Endothelial cell of umbilical vein (primary cell): Measurements from ENCODE around the gene VAV3. TPM values are rescaled to one million over a fixed set of nuclear protein-coding genes. Genes with fewer than 3 reads are reported as not detected.
"Not testable (repeated sequence)": the region's sequence is repeated elsewhere in the genome, so short reads cannot be mapped to it uniquely, and the experiment has no call there.

ENCODE experiments used
- BruUV-seq: library from RNA; stranded (reverse); fragments of 400-500 nt; replicated peaks from 2 replicates; lab custom pipeline; 2021; lab: Mats Ljungman, UMichigan
- CTCF ChIA-PET: fragments of 300-600, 350-600 bp; sonication (Branson Sonifier 250); formaldehyde crosslinking; loops from one replicate; lab custom pipeline; 2021; ENCODE audit warnings: antibody characterized with exemption, inconsistent platforms; lab: Charles Lee
- POLR2A ChIA-PET: fragments of 300-600, 350-600 bp; sonication (Branson Sonifier 250); formaldehyde crosslinking; loops from one replicate; lab custom pipeline; 2021; ENCODE audit warnings: antibody characterized with exemption, inconsistent platforms; lab: Charles Lee
- DNase-seq: peaks from one replicate; pipeline ENCODE4 v3.0.0-alpha.2; 2011; ENCODE audit warnings: low read depth, low spot score
- FAIRE-seq: peaks from 2 replicates; lab custom pipeline; 2011; peaks lifted over from hg19 to GRCh38; lab: Jason Lieb, UNC
- H2AFZ ChIP-seq: 2 replicates; pipeline ENCODE4 v1.6.0; 2012; ENCODE audit warnings: low read depth, low read length, control low read depth, inconsistent platforms
- H3K27ac ChIP-seq: 2 replicates; pipeline ENCODE4 v1.5.1; 2011; ENCODE audit warnings: low read depth, mild to moderate bottlenecking, control low read depth, low read length, moderate library complexity; ENCODE audit not compliant: insufficient read depth
- H3K27me3 ChIP-seq, 2 experiments: 2 replicates each; pipeline versions ENCODE4 v1.6.0 to v1.6.1; 2011; ENCODE audit warnings: low read length in 2 of 2, mixed read lengths in 1 of 2; ENCODE audit not compliant: control insufficient read depth in 2 of 2, insufficient read depth in 2 of 2
- H3K36me3 ChIP-seq, 2 experiments: 2 replicates in 1 of 2; 3 replicates in 1 of 2; pipeline ENCODE4 v1.5.1; 2011; ENCODE audit warnings: low read length in 2 of 2, mild to moderate bottlenecking in 1 of 2, moderate library complexity in 1 of 2; ENCODE audit not compliant: control insufficient read depth in 2 of 2, insufficient read depth in 2 of 2; ENCODE audit errors: extremely low read depth in 1 of 2
- H3K4me1 ChIP-seq: 3 replicates; pipeline ENCODE4 v1.5.1; 2011; ENCODE audit warnings: mild to moderate bottlenecking, low read length; ENCODE audit not compliant: control insufficient read depth, insufficient read depth; ENCODE audit errors: extremely low read depth
- H3K4me2 ChIP-seq: 2 replicates; pipeline ENCODE4 v1.6.1; 2011; ENCODE audit warnings: low read length, control low read depth, mixed read lengths; ENCODE audit not compliant: insufficient read depth
- H3K4me3 ChIP-seq, 3 experiments: fragments of 200-600 bp in 1 of 3; sonication (generic), shearing (Covaris generic) in 1 of 3; replicated peaks in 1 of 3; 2 replicates each; pipeline ENCODE4 v1.5.1; 2011 to 2016; ENCODE audit warnings: control low read depth in 3 of 3, low read length in 3 of 3, mild to moderate bottlenecking in 2 of 3, inconsistent platforms in 1 of 3, low read depth in 1 of 3, moderate library complexity in 1 of 3; ENCODE audit not compliant: insufficient read depth in 1 of 3
- H3K79me2 ChIP-seq: 2 replicates; pipeline ENCODE4 v1.6.0; 2012; ENCODE audit warnings: low read length, inconsistent platforms; ENCODE audit not compliant: control insufficient read depth, insufficient read depth
- H3K9ac ChIP-seq: replicated peaks from 2 replicates; pipeline ENCODE3; 2011; ENCODE audit warnings: low read length, control low read depth; ENCODE audit not compliant: insufficient read depth; ENCODE audit errors: extremely low read depth
- H3K9me1 ChIP-seq: replicated peaks from 3 replicates; pipeline ENCODE4 v1.6.0; 2011; ENCODE audit warnings: mild to moderate bottlenecking, low read length; ENCODE audit not compliant: control insufficient read depth, insufficient read depth; ENCODE audit errors: extremely low read depth
- H3K9me3 ChIP-seq: replicated peaks from 2 replicates; pipeline ENCODE4 v1.5.1; 2012; ENCODE audit warnings: low read length, inconsistent platforms; ENCODE audit not compliant: control insufficient read depth, insufficient read depth
- H4K20me1 ChIP-seq: replicated peaks from 2 replicates; pipeline ENCODE3; 2011; ENCODE audit warnings: mild to moderate bottlenecking, low read length; ENCODE audit not compliant: control insufficient read depth, insufficient read depth; ENCODE audit errors: extremely low read depth
- GATA2 ChIP-seq: IDR thresholded peaks from 2 replicates; pipeline ENCODE4 v1.7.0; 2011; ENCODE audit warnings: low read depth, mild to moderate bottlenecking, moderate library complexity, mixed read lengths, low read length; ENCODE audit not compliant: insufficient read length, insufficient read depth
- dilution Hi-C: fragments of 300-500 bp; cut with MboI; formaldehyde crosslinking; loops from one replicate; pipeline ENCODE4 v1.15.0; 2019; ENCODE audit warnings: low sequenced_read_pairs; ENCODE audit not compliant: extremely low pct_ligation_motif_present
- intact Hi-C: fragments of 100-400 bp; cut with micrococcal nuclease; formaldehyde crosslinking; loops from one replicate; pipeline ENCODE4 v1.10.0; 2022
- polyA plus RNA-seq, 4 experiments: library from polyadenylated mRNA; depleted of rRNA in 3 of 4; stranded (reverse) in 3 of 4; unstranded in 1 of 4; fragments of >200 nt; gene quantifications; 2 replicates each; pipeline versions ENCODE4 v1.2.1 to v1.2.3, GENCODE V29; 2011 to 2012; ENCODE audit warnings: missing spikeins in 1 of 4
- total RNA-seq: library from RNA; stranded (reverse); gene quantifications from 2 replicates; pipeline ENCODE4 v1.2.3, GENCODE V29; 2021
- TF ChIP-seq, protein P1 (sequence below): IDR thresholded peaks from 2 replicates; pipeline ENCODE4 v1.6.1; 2011; ENCODE audit not compliant: insufficient read depth, insufficient read length

Gene VAV3
- total and polyA plus RNA-seq, 2 donors (not counting 3 experiments of a cell fraction or from before 2014, with no cell fraction given), result 0.18 to 1.5 TPM

DNA sequence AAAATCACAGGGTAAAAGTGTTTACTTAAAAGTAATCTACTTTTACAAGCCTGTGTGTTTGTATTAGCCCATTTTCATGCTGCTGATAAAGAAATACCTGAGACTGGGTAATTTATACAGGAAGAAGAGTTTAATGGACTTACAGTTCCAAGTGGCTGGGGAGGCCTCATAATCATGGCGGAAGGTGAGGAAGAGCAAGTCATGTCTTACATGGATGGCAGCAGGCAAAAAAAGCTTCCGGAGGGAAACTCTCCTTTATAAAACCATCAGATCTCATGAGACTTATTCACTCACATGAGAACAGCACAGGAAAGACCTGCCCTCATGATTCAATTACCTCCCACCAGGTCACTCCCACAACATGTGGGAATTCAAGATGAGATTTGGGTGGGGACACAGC is 71.6 kb downstream of the VAV3 start:
- BruUV-seq, CTCF ChIA-PET: not testable (repeated sequence)

DNA sequence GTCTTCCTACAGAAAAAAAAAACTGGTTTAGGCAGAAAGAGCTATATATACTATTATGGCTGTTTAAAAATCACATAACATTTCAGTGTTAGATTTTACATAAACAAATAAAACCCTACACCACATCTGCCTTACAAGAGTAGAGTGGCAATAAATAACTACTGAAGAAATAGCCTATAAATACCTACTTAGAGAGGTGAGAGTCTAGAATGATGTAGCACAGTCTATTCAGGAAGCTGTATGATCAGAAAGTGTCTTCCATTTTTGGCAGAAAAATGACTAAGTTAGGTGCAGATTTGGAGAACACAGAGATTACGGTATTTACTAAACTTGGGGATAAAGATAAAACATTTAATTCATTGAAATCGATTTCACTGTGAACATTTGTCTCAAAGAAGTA is 75.5 kb downstream of the VAV3 start:
- Histone ChIP-seq H3K27ac (no peak overlapping the region), H3K36me3 (no peaks in the 10 kb centered on the region), H3K79me2 (no peaks in the 10 kb centered on the region), H3K9me1 (no peaks in the 10 kb centered on the region), H3K9ac (no peak overlapping the region), H3K4me3 (no peak overlapping the region), H4K20me1 (no peaks in the 10 kb centered on the region), H3K9me3 (no peaks in the 10 kb centered on the region), H3K4me2 (no peak overlapping the region), H3K27me3 (no peaks in the 10 kb centered on the region), H3K4me1 (no peaks in the 10 kb centered on the region), H2AFZ (no peak overlapping the region)
- ChIA-PET CTCF (no interaction called here), POLR2A (no interaction called here)
- TF ChIP-seq, protein P1, sequence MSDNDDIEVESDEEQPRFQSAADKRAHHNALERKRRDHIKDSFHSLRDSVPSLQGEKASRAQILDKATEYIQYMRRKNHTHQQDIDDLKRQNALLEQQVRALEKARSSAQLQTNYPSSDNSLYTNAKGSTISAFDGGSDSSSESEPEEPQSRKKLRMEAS, result no peak
- no peak for TF ChIP-seq GATA2
- intact Hi-C loops (no loop called here), dilution Hi-C loops (no loop called here)
- no TSS peak for BruUV-seq
- DNase-seq, result no peak
- FAIRE-seq, result no peak

More for the DNA sequence above, 71.6 kb downstream of the VAV3 start:
- H2AFZ ChIP-seq, H3K9me1 ChIP-seq, H3K4me3 ChIP-seq, H3K9ac ChIP-seq, H3K9me3 ChIP-seq, H3K79me2 ChIP-seq, intact Hi-C loops, H4K20me1 ChIP-seq, H3K4me2 ChIP-seq, H3K36me3 ChIP-seq, H3K27ac ChIP-seq, FAIRE-seq, H3K27me3 ChIP-seq, POLR2A ChIA-PET, DNase-seq, H3K4me1 ChIP-seq, dilution Hi-C loops: not testable (repeated sequence)
